ENCODE measurements around the gene RPL34. TPM values are rescaled to one million over a fixed set of nuclear protein-coding genes. Genes with fewer than 3 reads are reported as not detected.

RPL34 gene
- total and polyA plus RNA-seq, 2 of the 8 experiments (the other 6 are each of a cell fraction or from before 2014, with no cell fraction given): 1,430 to 2,987 TPM

DNA sequence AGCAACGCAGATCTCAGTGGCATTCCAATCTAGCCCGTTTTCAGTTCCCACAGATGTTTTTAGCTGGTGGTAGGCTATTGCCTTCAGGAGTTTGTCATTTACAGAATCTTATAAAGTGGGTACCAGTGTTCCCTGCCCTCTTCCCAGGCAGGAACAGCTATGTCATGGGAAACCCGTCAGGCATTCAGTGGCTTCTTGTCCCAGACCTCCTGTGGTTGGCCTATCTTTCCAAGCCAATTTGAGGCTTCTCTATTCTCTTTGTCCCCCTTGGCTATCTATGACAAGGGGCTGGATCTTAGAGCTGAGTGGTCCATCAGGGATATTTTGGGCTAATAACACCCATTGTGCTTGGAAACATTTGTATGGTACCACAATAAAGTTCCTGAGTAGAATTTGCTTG is 33.6 kb upstream of the RPL34 start (continued):
- TF ChIP-seq, protein P1, sequence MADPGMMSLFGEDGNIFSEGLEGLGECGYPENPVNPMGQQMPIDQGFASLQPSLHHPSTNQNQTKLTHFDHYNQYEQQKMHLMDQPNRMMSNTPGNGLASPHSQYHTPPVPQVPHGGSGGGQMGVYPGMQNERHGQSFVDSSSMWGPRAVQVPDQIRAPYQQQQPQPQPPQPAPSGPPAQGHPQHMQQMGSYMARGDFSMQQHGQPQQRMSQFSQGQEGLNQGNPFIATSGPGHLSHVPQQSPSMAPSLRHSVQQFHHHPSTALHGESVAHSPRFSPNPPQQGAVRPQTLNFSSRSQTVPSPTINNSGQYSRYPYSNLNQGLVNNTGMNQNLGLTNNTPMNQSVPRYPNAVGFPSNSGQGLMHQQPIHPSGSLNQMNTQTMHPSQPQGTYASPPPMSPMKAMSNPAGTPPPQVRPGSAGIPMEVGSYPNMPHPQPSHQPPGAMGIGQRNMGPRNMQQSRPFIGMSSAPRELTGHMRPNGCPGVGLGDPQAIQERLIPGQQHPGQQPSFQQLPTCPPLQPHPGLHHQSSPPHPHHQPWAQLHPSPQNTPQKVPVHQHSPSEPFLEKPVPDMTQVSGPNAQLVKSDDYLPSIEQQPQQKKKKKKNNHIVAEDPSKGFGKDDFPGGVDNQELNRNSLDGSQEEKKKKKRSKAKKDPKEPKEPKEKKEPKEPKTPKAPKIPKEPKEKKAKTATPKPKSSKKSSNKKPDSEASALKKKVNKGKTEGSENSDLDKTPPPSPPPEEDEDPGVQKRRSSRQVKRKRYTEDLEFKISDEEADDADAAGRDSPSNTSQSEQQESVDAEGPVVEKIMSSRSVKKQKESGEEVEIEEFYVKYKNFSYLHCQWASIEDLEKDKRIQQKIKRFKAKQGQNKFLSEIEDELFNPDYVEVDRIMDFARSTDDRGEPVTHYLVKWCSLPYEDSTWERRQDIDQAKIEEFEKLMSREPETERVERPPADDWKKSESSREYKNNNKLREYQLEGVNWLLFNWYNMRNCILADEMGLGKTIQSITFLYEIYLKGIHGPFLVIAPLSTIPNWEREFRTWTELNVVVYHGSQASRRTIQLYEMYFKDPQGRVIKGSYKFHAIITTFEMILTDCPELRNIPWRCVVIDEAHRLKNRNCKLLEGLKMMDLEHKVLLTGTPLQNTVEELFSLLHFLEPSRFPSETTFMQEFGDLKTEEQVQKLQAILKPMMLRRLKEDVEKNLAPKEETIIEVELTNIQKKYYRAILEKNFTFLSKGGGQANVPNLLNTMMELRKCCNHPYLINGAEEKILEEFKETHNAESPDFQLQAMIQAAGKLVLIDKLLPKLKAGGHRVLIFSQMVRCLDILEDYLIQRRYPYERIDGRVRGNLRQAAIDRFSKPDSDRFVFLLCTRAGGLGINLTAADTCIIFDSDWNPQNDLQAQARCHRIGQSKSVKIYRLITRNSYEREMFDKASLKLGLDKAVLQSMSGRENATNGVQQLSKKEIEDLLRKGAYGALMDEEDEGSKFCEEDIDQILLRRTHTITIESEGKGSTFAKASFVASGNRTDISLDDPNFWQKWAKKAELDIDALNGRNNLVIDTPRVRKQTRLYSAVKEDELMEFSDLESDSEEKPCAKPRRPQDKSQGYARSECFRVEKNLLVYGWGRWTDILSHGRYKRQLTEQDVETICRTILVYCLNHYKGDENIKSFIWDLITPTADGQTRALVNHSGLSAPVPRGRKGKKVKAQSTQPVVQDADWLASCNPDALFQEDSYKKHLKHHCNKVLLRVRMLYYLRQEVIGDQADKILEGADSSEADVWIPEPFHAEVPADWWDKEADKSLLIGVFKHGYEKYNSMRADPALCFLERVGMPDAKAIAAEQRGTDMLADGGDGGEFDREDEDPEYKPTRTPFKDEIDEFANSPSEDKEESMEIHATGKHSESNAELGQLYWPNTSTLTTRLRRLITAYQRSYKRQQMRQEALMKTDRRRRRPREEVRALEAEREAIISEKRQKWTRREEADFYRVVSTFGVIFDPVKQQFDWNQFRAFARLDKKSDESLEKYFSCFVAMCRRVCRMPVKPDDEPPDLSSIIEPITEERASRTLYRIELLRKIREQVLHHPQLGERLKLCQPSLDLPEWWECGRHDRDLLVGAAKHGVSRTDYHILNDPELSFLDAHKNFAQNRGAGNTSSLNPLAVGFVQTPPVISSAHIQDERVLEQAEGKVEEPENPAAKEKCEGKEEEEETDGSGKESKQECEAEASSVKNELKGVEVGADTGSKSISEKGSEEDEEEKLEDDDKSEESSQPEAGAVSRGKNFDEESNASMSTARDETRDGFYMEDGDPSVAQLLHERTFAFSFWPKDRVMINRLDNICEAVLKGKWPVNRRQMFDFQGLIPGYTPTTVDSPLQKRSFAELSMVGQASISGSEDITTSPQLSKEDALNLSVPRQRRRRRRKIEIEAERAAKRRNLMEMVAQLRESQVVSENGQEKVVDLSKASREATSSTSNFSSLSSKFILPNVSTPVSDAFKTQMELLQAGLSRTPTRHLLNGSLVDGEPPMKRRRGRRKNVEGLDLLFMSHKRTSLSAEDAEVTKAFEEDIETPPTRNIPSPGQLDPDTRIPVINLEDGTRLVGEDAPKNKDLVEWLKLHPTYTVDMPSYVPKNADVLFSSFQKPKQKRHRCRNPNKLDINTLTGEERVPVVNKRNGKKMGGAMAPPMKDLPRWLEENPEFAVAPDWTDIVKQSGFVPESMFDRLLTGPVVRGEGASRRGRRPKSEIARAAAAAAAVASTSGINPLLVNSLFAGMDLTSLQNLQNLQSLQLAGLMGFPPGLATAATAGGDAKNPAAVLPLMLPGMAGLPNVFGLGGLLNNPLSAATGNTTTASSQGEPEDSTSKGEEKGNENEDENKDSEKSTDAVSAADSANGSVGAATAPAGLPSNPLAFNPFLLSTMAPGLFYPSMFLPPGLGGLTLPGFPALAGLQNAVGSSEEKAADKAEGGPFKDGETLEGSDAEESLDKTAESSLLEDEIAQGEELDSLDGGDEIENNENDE (IDR thresholded peaks at IDR 0.05; ENCODE audit: insufficient replicate concordance, low read length): no peak
- no peak for TF ChIP-seq POU5F1 (IDR thresholded peaks at IDR 0.05; ENCODE audit: low read depth, low read length)
- no peak for TF ChIP-seq EP300 (IDR thresholded peaks at IDR 0.05; ENCODE audit: borderline replicate concordance in 1 of 2, low read depth in 2 of 2, low read length in 2 of 2)
- no peak for TF ChIP-seq SP2 (IDR thresholded peaks at IDR 0.05; ENCODE audit: low read length)
- no peak for TF ChIP-seq YY1 (IDR thresholded peaks at IDR 0.05; ENCODE audit: low read depth, low read length)
- TF ChIP-seq CHD1 (IDR thresholded peaks at IDR 0.05; ENCODE audit: low read depth, low read length): no peak
- no peak for TF ChIP-seq SP4 (IDR thresholded peaks at IDR 0.05; ENCODE audit: low read length)
- no peak for TF ChIP-seq EGR1 (IDR thresholded peaks at IDR 0.05; ENCODE audit: borderline replicate concordance, low read depth, low read length)

All from H1 (cell line).